GM12878 (cell line): ENCODE data around the gene SLC39A13. TPM values are rescaled to one million over a fixed set of nuclear protein-coding genes. Genes with fewer than 3 reads are reported as not detected.
A peak's percentile ranks its signal among the peaks of the same experiment; 100 is the strongest.

Experiments used
- ATAC-seq: fragments of 200-7000 bp; cut with Tn5 transposase; 3 replicates; pipeline ENCODE4 v1.9.1; 2020; ENCODE audit warnings: mild to moderate bottlenecking, moderate library complexity
- BruUV-seq: library from RNA; stranded (reverse); fragments of 400-500 nt; replicated peaks from 2 replicates; lab custom pipeline; 2021; lab: Mats Ljungman, UMichigan
- CTCF ChIA-PET: fragments of 300-600 bp; sonication (Branson Sonifier 250); formaldehyde crosslinking; extraction: SDS; loops from one replicate; lab custom pipeline; 2021; ENCODE audit warnings: inconsistent platforms; lab: Yijun Ruan, JAX
- POLR2A ChIA-PET: fragments of 350-600 bp; formaldehyde crosslinking; extraction: SDS; loops from one replicate; lab custom pipeline; 2021; ENCODE audit warnings: inconsistent platforms; lab: Charles Lee
- RAD21 ChIA-PET: fragments of 300-600 bp; sonication (Branson Sonifier 250); formaldehyde crosslinking; loops from one replicate; lab custom pipeline; 2023; ENCODE audit warnings: antibody characterized with exemption; ENCODE audit not compliant: unreplicated experiment; lab: Charles Lee
- SMC1A ChIA-PET: fragments of 300-600 bp; sonication (Branson Sonifier 250); formaldehyde crosslinking; loops from one replicate; lab custom pipeline; 2023; ENCODE audit not compliant: unreplicated experiment, uncharacterized antibody; lab: Charles Lee
- DNase-seq: peaks from one replicate; pipeline ENCODE4 v3.0.0-alpha.2; 2011; ENCODE audit warnings: low read depth, low spot score
- FAIRE-seq: peaks from 3 replicates; lab custom pipeline; 2011; peaks lifted over from hg19 to GRCh38; lab: Jason Lieb, UNC
- H2AFZ ChIP-seq: 2 replicates; pipeline ENCODE4 v1.6.0; 2011; ENCODE audit warnings: low read depth, low read length, control low read depth; ENCODE audit not compliant: control insufficient read depth
- H3K27ac ChIP-seq: 2 replicates; pipeline ENCODE4 v1.5.1; 2011; ENCODE audit warnings: control low read depth; ENCODE audit not compliant: control insufficient read depth, insufficient read depth
- H3K27me3 ChIP-seq, 2 experiments: replicated peaks in 1 of 2; 2 replicates each; pipeline versions ENCODE4 v1.6.0 to v1.6.1; 2011; ENCODE audit warnings: low read length in 1 of 2; ENCODE audit not compliant: control insufficient read depth in 2 of 2, insufficient read depth in 2 of 2
- H3K36me3 ChIP-seq, 2 experiments: 2 replicates each; pipeline ENCODE4 v1.5.1; 2011; ENCODE audit warnings: low read length in 1 of 2; ENCODE audit not compliant: control insufficient read depth in 2 of 2, insufficient read depth in 2 of 2
- H3K4me1 ChIP-seq: 2 replicates; pipeline ENCODE4 v1.6.1; 2011; ENCODE audit warnings: mild to moderate bottlenecking, low read length, moderate library complexity, mixed read lengths; ENCODE audit not compliant: control insufficient read depth, insufficient read depth
- H3K4me2 ChIP-seq: 2 replicates; pipeline ENCODE4 v1.6.0; 2011; ENCODE audit warnings: control low read depth; ENCODE audit not compliant: control insufficient read depth, insufficient read depth
- H3K4me3 ChIP-seq: fragments of 200-600 bp; sonication (generic); 2 replicates; pipeline ENCODE4 v1.5.1; 2016
- H3K79me2 ChIP-seq: 2 replicates; pipeline ENCODE4 v1.6.0; 2011; ENCODE audit warnings: low read length; ENCODE audit not compliant: control insufficient read depth, insufficient read depth
- H3K9ac ChIP-seq: 2 replicates; pipeline ENCODE4 v1.8.0; 2011; ENCODE audit warnings: low read length, control low read depth, mixed read lengths; ENCODE audit not compliant: control insufficient read depth, insufficient read depth
- H3K9me3 ChIP-seq: replicated peaks from 3 replicates; pipeline ENCODE4 v1.5.1; 2011; ENCODE audit warnings: mild to moderate bottlenecking, low read length; ENCODE audit not compliant: control insufficient read depth, insufficient read depth
- H4K20me1 ChIP-seq: 2 replicates; pipeline ENCODE4 v1.6.0; 2011; ENCODE audit not compliant: control insufficient read depth, insufficient read depth
- CBX5 ChIP-seq: sonication (generic); IDR thresholded peaks from 2 replicates; pipeline ENCODE4 v1.6.1; 2016; ENCODE audit warnings: low read depth, moderate library complexity, mild to moderate bottlenecking, inconsistent platforms
- EED ChIP-seq: sonication (generic); IDR thresholded peaks from 2 replicates; pipeline ENCODE4 v1.6.1; 2016; ENCODE audit warnings: antibody characterized with exemption, low read depth
- GABPA ChIP-seq: IDR thresholded peaks from 2 replicates; pipeline ENCODE4 v1.6.1; 2014; ENCODE audit warnings: antibody characterized with exemption, low read depth, mild to moderate bottlenecking, inconsistent platforms
- IRF4 ChIP-seq: IDR thresholded peaks from 2 replicates; pipeline ENCODE4 v1.6.1; 2011; ENCODE audit warnings: low read depth, low read length
- POLR2AphosphoS5 ChIP-seq: IDR thresholded peaks from 2 replicates; pipeline ENCODE4 v1.6.1; 2011; ENCODE audit warnings: mild to moderate bottlenecking, low read length, inconsistent platforms
- RAD51 ChIP-seq: fragments of 450-650 bp; IDR thresholded peaks from 2 replicates; pipeline ENCODE4 v1.6.1; 2016; ENCODE audit warnings: moderate library complexity, mild to moderate bottlenecking, inconsistent platforms
- WRNIP1 ChIP-seq: IDR thresholded peaks from 2 replicates; pipeline ENCODE4 v1.6.1; 2011; ENCODE audit warnings: low read depth, low read length, improper control_type of control experiment, borderline replicate concordance
- in situ Hi-C: fragments of 300-500 bp; cut with MboI; formaldehyde crosslinking; loops from 9 replicates; pipeline ENCODE4 v1.14.3; 2018; ENCODE audit warnings: mixed read lengths
- intact Hi-C: fragments of 100-400 bp; cut with micrococcal nuclease; formaldehyde crosslinking; loops from one replicate; pipeline ENCODE4 v1.14.2; 2022; ENCODE audit not compliant: unreplicated experiment
- polyA plus RNA-seq, 11 experiments: library from polyadenylated mRNA; depleted of rRNA in 4 of 11; unstranded in 6 of 11; stranded (reverse) in 5 of 11; fragments of >200 nt; fragmentation: Nextera tagmentation in 4 of 11; fragmentation: Illumina TruSeq in 1 of 11; extraction: Ambion mirVana in 4 of 11; extraction: Trizol in 1 of 11; gene quantifications; 1 replicate in 1 of 11; 2 replicates in 10 of 11; pipeline versions ENCODE4 v1.2.1 to v1.2.3, GENCODE V29; 2011 to 2016; ENCODE audit warnings: inconsistent platforms in 2 of 11, missing spikeins in 2 of 11, low read depth in 1 of 11
- total RNA-seq, 4 experiments: library from RNA; depleted of rRNA in 3 of 4; stranded (reverse); fragments of >200 nt in 3 of 4; fragmentation: Illumina TruSeq in 1 of 4; extraction: Trizol in 1 of 4; gene quantifications; 2 replicates each; pipeline versions ENCODE4 v1.2.1 to v1.2.3, GENCODE V29; 2013 to 2021
- TF ChIP-seq, protein P1 (sequence below): fragments of 450-650 bp; IDR thresholded peaks from 2 replicates; pipeline ENCODE4 v1.6.1; 2016; ENCODE audit warnings: mild to moderate bottlenecking, moderate library complexity, borderline replicate concordance

The SLC39A13 gene
- total and polyA plus RNA-seq, 10 of the 15 experiments (the other 5 are each of a cell fraction or from before 2014, with no cell fraction given), result 0.23 to 19.8 (median 6.3) TPM

- TSS peak; percentile 96 for BruUV-seq
- H2AFZ ChIP-seq, result peak overlapping the region; percentile 71
These were observed 29.6 kb upstream of the SLC39A13 start for GRCh38 chr11:47378836-47379170.

More at GRCh38 chr11:47378836-47379170, 29.6 kb upstream of the SLC39A13 start:
- peak overlapping the region; percentile 89 for H3K4me2 ChIP-seq
- in situ Hi-C loops (no loop called here), intact Hi-C loops (loop anchor here (1.0 to 10.0 kb wide), 4 partner anchors 29 to 476 kb away; partner anchors contain the start of genes FNBP4 and SLC39A13)
- peaks cover 21% of the 10 kb centered on the region for H3K4me1 ChIP-seq
- peak overlapping the region; percentile 80; the same call in 1 of the 2 replicates for H3K4me3 ChIP-seq
- POLR2A ChIA-PET, result interaction anchor here (0.8 to 5.0 kb wide), 6 partner anchors 12 to 785 kb away, joined by 3 to 94 read pairs (median 5); no protein-coding TSS in a partner anchor
- RAD21 ChIA-PET, result interaction anchor here (0.9 to 3.4 kb wide), 6 partner anchors 9 to 31 kb away, joined by 3 to 31 read pairs (median 5); no protein-coding TSS in a partner anchor
- ATAC-seq (peak; percentile 2; the same call in 2 of the 3 replicates), FAIRE-seq (no peak), DNase-seq (no peak)
- SMC1A ChIA-PET, result interaction anchor here (1.2 to 3.7 kb wide), 4 partner anchors 10 to 28 kb away, joined by 4 to 36 read pairs (median 13); no protein-coding TSS in a partner anchor
- H3K36me3 ChIP-seq, result peaks cover 2 to 3% of the 10 kb centered on the region in 2 experiments; a peak in 3 of 4 replicates
- no peaks in the 10 kb centered on the region for H3K27me3 ChIP-seq
- H3K9me3 ChIP-seq, result no peaks in the 10 kb centered on the region
- CTCF ChIA-PET, result interaction anchor here (0.6 to 4.1 kb wide), 7 partner anchors 9 to 991 kb away, joined by 3 to 20 read pairs (median 7); partner anchors contain the start of gene SLC39A13
- H3K27ac ChIP-seq, result peak overlapping the region; percentile 93
- TF ChIP-seq RAD51, result no peak
- no peak for TF ChIP-seq CBX5
- TF ChIP-seq, protein P1, sequence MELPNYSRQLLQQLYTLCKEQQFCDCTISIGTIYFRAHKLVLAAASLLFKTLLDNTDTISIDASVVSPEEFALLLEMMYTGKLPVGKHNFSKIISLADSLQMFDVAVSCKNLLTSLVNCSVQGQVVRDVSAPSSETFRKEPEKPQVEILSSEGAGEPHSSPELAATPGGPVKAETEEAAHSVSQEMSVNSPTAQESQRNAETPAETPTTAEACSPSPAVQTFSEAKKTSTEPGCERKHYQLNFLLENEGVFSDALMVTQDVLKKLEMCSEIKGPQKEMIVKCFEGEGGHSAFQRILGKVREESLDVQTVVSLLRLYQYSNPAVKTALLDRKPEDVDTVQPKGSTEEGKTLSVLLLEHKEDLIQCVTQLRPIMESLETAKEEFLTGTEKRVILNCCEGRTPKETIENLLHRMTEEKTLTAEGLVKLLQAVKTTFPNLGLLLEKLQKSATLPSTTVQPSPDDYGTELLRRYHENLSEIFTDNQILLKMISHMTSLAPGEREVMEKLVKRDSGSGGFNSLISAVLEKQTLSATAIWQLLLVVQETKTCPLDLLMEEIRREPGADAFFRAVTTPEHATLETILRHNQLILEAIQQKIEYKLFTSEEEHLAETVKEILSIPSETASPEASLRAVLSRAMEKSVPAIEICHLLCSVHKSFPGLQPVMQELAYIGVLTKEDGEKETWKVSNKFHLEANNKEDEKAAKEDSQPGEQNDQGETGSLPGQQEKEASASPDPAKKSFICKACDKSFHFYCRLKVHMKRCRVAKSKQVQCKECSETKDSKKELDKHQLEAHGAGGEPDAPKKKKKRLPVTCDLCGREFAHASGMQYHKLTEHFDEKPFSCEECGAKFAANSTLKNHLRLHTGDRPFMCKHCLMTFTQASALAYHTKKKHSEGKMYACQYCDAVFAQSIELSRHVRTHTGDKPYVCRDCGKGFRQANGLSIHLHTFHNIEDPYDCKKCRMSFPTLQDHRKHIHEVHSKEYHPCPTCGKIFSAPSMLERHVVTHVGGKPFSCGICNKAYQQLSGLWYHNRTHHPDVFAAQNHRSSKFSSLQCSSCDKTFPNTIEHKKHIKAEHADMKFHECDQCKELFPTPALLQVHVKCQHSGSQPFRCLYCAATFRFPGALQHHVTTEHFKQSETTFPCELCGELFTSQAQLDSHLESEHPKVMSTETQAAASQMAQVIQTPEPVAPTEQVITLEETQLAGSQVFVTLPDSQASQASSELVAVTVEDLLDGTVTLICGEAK, result 0 out of 2 replicates have a peak, but pooled peaks have one; percentile 17
- no peak for TF ChIP-seq GABPA
- TF ChIP-seq IRF4, result no peak
- TF ChIP-seq WRNIP1, result 0 out of 2 replicates have a peak, but pooled peaks have one; percentile 3
- TF ChIP-seq POLR2AphosphoS5, result peak; percentile 21; the same call in 1 of the 2 replicates
- peak; percentile 23; the same call in 1 of the 2 replicates for TF ChIP-seq EED
- peak overlapping the region; percentile 85 for H3K9ac ChIP-seq
- peaks cover 38% of the 10 kb centered on the region for H3K79me2 ChIP-seq
- H4K20me1 ChIP-seq, result no peaks in the 10 kb centered on the region
